ENCODE measurements around the gene MAST3. TPM values are rescaled to one million over a fixed set of nuclear protein-coding genes. Genes with fewer than 3 reads are reported as not detected.
"Not testable (repeated sequence)": the region's sequence is repeated elsewhere in the genome, so short reads cannot be mapped to it uniquely, and the experiment has no call there.

MAST3 gene
- polyA plus RNA-seq, 4 donors: 4.2 to 8.3 (median 4.9) TPM

- no peak for DNase-seq (ENCODE audit: low read depth in 4 of 4, low spot score in 3 of 4)
Observed at GRCh38 chr19:18085702-18086457, 11.7 kb upstream of the MAST3 start.

DNA sequence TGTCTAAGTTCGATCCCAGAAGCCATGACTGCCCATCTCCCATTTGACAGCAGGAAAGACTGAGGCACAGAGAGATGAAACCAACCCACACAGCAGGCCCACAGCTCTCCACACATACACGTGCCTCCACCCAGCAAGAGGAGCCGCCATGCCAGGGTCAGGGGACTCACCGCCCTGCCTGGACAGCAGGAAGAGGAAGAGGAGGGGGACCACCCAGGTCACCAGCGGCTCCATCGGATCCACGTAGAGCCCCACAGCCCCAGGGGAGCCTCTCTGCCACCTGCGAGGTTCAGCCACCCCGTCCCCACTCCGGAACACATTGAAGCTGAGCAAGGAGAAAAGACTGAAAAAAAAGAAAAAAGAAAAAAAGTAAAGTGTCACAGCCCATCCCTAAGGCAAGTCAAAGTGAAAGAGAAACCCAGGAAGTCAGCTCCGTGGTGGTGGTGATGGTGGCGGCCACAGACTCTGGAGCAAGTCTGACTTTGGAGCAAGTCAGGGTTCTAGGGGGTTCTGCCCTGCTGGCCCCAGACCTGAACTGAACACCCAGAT is 10.9 kb upstream of the MAST3 start, which contains the start of gene IL12RB1:
IL12RB1 (minus strand) TSS at position 345 of the 549 bp plus-strand sequence; CDS start at position 234, 111 bp downstream.
- no peak for DNase-seq (ENCODE audit: low read depth in 4 of 4, low spot score in 3 of 4)

DNA sequence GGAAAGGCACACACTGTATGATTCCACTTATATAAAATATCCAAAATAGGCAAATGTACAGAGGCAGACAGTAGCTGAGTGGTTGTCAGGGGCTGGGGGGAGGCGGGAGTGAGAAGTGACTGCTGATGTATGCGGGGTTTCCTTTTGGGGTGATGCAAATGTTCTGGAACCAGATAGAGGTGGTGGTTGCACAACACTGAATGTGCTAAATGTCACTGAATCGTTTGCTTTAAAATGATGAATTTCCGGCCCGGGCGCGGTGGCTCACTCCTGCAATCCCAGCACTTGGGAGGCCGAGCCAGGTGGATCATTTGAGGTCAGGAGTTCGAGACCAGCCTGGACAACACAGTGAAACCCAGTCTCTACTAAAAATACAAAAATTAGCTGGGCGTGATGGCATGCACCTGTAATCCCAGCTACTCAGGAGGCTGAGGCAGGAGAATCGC is 8.5 kb upstream of the MAST3 start:
- DNase-seq (ENCODE audit: low read depth in 4 of 4, low spot score in 3 of 4): not testable (repeated sequence)

GRCh38 chr19:18089726-18090125 is 7.9 kb upstream of the MAST3 start:
- no peak for DNase-seq (ENCODE audit: low read depth in 4 of 4, low spot score in 3 of 4)

- no peak for DNase-seq (ENCODE audit: low read depth in 4 of 4, low spot score in 3 of 4)
Observed at GRCh38 chr19:18090545-18091216, 6.9 kb upstream of the MAST3 start.

DNA sequence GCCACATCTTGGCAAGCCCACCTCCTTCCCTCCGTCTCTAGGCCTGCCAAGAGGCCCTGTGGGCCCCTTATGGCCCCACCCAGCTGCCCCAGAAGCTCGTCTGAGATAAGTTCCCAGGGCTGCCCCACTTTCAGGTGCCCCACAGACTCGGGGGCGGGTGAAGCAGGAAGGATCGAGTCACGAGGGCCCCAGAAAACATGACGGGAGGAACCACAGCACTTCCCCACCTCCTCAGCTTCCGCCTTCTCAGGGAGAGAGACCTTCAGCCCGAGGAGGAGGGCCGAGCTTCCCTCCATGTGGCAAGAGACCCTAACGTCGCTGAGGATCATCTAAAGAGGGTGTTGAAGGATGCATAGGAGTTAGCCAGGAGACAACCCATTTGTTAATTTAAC is 6.4 kb upstream of the MAST3 start:
- DNase-seq (ENCODE audit: low read depth in 4 of 4, low spot score in 3 of 4): no peak

DNA sequence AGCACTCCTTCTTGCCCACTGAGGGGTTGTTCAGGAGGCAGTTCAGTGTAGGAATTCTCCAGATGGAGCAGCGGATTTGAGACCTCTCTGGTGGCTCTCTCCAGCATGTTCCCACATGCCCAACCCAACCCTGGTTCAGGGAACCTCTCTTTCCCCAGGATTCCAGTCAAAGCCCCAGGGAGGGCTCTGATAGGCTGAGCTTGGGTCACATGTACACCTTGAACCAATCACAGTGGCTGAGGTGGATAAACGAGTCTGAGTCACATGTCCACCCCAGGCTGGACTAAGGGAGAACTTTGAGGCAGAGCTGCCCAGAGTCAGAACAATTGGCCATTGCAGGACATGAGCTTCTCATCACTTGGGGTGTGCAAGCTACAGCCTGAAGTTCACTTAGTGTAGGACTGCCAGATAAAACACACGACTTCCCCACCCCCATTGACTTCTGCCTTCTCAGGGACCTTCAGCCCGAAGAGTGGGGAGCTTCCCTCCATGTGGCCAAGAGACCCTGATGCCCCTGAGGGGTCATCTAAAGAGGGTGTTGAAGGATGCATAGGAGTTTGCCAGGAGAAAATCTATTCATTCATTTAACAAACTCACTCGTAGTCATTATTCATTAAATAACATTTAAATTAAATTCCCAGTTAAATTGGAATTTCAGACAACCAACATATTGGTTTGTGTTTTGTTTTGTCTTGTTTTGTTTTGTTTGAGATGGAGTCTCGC is 4.0 kb upstream of the MAST3 start:
- no peak for DNase-seq (ENCODE audit: low read depth in 4 of 4, low spot score in 3 of 4)

DNA sequence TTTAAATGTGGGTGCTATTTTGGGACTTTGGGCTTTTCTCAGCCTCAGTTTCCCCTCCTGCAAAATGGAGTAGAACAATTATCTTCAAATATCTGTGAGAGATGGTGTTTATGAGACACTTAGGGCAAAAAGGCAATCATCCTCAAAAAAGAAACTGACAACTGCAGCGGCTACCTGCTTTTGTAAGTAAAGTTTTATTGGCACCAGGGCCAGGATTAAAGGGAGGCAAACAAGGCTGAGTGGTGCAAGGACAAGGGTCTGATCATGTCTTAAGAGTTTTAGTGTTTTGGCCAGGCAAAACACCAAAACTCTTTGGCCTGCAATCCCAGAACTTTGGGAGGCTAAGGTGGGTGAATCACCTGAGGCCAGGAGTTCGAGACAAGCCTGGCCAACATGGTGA is 1.3 kb upstream of the MAST3 start:
- DNase-seq (ENCODE audit: low read depth in 4 of 4, low spot score in 3 of 4): no peak

DNA sequence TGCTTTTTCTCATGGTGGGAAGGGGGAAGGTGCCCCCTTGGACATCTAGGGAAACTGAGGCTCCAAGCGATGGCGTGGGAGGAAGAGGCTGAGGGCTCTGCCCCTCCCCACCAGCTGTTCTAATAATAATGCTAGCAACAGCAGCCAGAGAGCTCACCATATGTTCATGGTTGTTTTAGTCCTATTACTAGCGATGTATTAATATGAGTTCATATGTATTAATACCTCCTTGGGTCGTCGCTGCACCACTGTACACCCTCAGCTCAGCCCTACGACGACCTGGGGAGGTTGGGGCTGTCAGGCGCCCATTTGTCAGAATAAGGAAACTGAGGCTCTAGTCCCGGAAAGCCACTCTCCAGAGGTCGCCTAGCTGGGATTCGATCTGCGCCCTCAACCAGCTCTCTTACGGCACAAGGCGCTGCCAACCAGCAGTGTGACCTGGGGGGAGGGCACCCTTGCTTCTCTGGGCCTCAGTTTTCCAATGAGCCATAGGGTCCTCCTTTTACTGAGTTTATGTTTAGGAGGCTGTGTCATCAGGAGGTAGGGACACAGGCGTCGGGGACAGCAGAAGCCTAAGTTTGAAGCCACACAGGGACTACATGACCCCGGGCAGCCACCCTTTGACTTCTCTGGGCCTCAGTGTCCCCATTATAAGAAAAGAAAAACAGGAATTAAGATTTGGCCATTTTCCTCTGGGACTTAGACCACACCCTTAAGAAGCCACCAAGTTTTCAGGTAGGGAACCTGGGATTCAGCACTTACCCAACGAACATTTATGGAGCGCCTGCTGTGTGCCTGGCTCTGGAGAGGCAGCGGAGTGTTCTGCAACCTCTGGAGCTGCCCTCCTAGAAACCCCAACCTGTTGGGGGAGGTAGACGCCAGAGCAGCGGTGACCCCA is 664 bp downstream of the MAST3 start:
- no peak for DNase-seq (ENCODE audit: low read depth in 4 of 4, low spot score in 3 of 4)

GRCh38 chr19:18098891-18099622 is 1.5 kb downstream of the MAST3 start:
- DNase-seq (ENCODE audit: low read depth in 4 of 4, low spot score in 3 of 4): no peak

DNA sequence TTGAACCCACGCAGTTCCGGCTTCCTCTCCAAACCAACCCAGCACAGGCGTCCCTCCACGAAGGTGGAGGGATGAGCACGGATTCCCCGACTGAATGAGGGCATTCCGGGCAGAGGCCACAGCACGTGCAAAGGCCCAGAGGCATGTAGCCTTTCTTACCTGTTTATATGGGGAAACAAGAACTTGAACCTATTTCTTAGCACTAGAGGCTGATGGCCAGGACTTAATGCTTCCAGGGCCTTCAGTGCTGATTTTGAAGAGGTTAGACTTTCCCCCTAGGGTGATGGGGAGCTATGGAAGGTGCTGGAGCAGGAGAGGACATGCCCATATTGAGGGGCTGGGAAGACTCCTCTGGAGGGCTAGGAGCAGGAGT is 2.0 kb downstream of the MAST3 start:
- DNase-seq (ENCODE audit: low read depth in 4 of 4, low spot score in 3 of 4): no peak

DNA sequence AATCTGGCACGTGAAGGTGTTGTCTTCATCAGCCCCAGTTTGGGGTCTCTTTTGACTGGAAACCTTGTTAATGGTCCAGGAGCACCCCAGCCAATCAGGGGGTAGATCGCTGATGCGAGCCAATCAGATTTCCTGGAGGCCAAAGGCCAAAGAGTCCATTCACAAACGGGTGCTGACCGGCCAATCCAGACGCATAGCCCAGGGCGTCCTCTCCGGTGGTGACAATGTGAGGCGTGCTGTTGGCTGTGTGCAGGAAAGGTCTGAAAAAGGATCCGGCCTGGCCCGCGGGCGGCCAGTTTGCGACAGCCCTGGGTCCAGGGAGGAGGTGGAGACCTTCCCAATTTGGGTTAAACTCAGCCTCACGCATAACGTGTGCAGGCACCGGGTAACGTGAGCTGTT is 3.1 kb downstream of the MAST3 start:
- no peak for DNase-seq (ENCODE audit: low read depth in 4 of 4, low spot score in 3 of 4)

DNA sequence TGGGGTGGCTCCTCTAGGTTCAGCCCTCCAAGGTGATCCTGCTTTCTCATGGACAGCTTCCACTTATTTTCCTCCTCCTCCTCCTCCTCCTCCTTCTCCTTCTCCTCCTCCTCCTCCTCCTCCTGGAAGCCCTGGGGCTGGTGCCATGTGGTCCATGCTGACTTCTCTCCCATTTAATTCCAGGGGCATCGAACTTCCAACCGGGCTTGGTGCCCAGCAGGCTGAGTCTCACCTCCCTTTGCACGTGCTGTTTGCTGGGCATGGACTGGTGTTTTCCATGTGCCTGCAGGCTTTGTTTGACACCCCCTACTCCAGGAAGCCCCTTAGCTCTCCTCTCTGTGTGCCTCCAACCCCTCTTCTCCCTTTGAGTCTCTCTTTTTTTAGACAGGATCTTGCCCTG is 3.7 kb downstream of the MAST3 start:
- DNase-seq (ENCODE audit: low read depth in 4 of 4, low spot score in 3 of 4): no peak

DNA sequence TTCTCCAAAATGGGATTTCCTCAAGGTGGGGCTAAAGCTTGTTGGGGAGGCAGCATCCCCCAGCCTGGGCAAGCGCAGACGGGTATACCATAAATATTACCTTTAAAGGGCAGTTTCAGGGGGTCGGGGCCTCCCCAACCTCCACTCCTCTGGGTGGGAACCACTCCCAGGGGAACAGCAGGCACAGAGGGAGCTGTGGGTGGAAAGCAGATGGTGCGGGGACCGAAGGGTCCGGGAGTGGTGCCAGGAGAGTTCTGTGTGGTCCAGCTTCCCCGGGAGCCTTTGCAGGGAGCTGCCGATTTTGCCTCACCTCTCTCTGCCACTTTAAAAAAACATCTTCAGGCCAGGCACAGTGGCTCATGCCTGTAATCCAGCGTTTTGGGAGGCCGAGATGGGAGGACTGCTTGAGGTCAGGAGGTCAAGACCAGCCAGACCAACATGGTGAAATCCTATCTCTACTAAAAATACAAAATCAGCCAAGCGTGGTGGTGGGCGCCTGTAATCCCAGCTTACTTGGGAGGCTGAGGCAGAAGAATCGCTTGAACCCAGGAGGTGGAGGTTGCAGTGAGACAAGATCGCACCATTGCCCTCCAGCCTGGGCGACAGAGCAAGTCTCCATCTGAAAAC is 5.5 kb downstream of the MAST3 start:
- no peak for DNase-seq (ENCODE audit: low read depth in 4 of 4, low spot score in 3 of 4)

- DNase-seq (ENCODE audit: low read depth in 4 of 4, low spot score in 3 of 4): no peak
Observed at GRCh38 chr19:18104793-18105131, 7.2 kb downstream of the MAST3 start.

GRCh38 chr19:18105259-18105658 is 7.7 kb downstream of the MAST3 start:
- not testable (repeated sequence) for DNase-seq (ENCODE audit: low read depth in 4 of 4, low spot score in 3 of 4)

GRCh38 chr19:18107235-18107634 is 9.7 kb downstream of the MAST3 start:
- no peak for DNase-seq (ENCODE audit: low read depth in 4 of 4, low spot score in 3 of 4)

DNA sequence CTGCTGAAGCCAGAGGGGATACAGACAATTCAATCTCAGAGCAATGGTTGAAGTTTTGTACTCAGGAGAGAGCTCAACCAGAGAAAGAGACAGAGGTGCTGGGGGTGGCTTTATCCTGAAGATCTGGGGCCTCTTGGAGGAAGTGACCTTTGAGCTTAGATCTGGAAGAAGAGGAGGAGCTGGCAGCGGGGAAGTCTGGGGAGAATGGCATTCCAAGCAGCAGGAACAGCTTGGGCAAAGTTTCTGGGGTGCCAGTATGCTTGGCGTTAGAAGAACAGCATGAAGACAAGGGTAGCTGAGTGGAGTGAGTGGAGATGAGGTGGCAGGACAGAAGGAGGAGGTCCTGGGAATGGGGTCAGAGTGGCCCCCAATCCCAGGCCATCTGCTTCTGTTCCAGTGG is 11.3 kb downstream of the MAST3 start:
- DNase-seq (ENCODE audit: low read depth in 4 of 4, low spot score in 3 of 4): no peak

DNA sequence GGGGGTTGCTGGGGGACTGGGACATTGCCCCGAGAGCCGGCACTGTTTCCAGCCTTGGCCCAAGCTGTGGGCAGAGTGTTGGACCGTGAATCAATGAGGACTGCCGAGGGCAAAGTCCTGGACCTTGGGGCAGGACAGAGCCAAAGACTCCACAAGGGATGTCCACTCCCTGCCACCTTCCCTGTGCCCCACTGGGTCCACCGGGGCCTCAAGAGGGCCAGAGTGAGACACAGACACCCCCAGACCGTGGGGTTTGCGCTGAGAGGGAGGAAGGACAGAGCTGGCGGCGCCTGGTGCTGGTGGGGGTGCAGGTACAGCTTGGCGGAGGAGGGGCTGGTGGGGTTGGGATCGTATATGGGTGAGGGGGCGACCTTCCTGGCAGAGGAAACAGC is 11.8 kb downstream of the MAST3 start:
- no peak for DNase-seq (ENCODE audit: low read depth in 4 of 4, low spot score in 3 of 4)
